Measurements from ENCODE around the gene ATN1. TPM values are rescaled to one million over a fixed set of nuclear protein-coding genes. Genes with fewer than 3 reads are reported as not detected.
A peak's percentile ranks its signal among the peaks of the same experiment; 100 is the strongest.

The ATN1 gene
- total and polyA plus RNA-seq, 9 of the 15 experiments (the other 6 are each of a cell fraction or from before 2014, with no cell fraction given) = 0.15 to 49.8 (median 2.7) TPM

- Histone ChIP-seq H3K27ac (ENCODE audit: extremely low read depth, low read depth, low read length) (peak overlapping the region; percentile 39; the same call in 1 of the 3 replicates), H3K4me1 (replicated peaks in 1 of 2; ENCODE audit: control insufficient read depth in 2 of 2, insufficient read depth in 2 of 2, low read length in 2 of 2) (peaks cover 30 to 36% of the 10 kb centered on the region in 2 experiments; a peak in 4 of 5 replicates), H3K4me2 (ENCODE audit: insufficient read depth, low read length) (peak overlapping the region; percentile 69; the same call in 1 of the 2 replicates), H4K20me1 (replicated peaks; ENCODE audit: control insufficient read depth, insufficient read depth, low read length) (no peaks in the 10 kb centered on the region), H3K79me2 (ENCODE audit: control insufficient read depth, insufficient read depth, low read length) (peaks cover 25% of the 10 kb centered on the region), H3K36me3 (ENCODE audit: control insufficient read depth, insufficient read depth, low read length) (peaks cover 9% of the 10 kb centered on the region; the same call in 1 of the 3 replicates), H3K9me1 (ENCODE audit: control insufficient read depth, insufficient read depth, low read length) (peaks cover 4% of the 10 kb centered on the region), H3K9ac (ENCODE audit: insufficient read depth in 1 of 2, low read depth in 2 of 2, low read length in 2 of 2) (peak overlapping the region in 1 of 2 experiments; percentile 68; a peak in 2 of 4 replicates), H3K4me3 (no peak overlapping the region), H3K9me3 (replicated peaks; ENCODE audit: control insufficient read depth, insufficient read depth, low read depth, low read length) (no peaks in the 10 kb centered on the region), H2AFZ (ENCODE audit: low read depth, low read length) (no peak overlapping the region), H3K27me3 (ENCODE audit: control insufficient read depth in 2 of 2, insufficient read depth in 2 of 2, low read length in 2 of 2) (no peaks in the 10 kb centered on the region)
- intact Hi-C loops (cut with micrococcal nuclease) (loop anchor here (2.0 to 5.0 kb wide), 2 partner anchors 20 to 117 kb away; partner anchors contain the start of gene C12orf57), in situ Hi-C loops (cut with MboI) (no loop called here)
- DNase-seq (ENCODE audit: extremely low read depth in 1 of 4, low spot score in 3 of 4) (no peak), ATAC-seq (no peak), FAIRE-seq (no peak)
- 100% methylated on average over 1 of the region's 1 CpG for WGBS (ENCODE audit: insufficient coverage, low coverage, missing lambda C conversion rate)
- no TSS peak for BruUV-seq (replicated peaks)
- POLR2A ChIA-PET = interaction anchor here (0.6 to 4.0 kb wide), 16 partner anchors 10 to 258 kb away, joined by 3 to 29 read pairs (median 4); partner anchors contain the start of genes C12orf57, RNU7-1 and SPSB2
- CTCF ChIA-PET (ENCODE audit: low intra/inter-chr PET ratio) = interaction anchor here (0.9 kb wide), 1 partner anchor 264 kb away, joined by 3 read pairs; the partner anchor contains the start of gene PEX5
- no peak for TF ChIP-seq RNF219 (CRISPR knock-in tag; IDR thresholded peaks at IDR 0.05)
- no peak for TF ChIP-seq MXI1 (IDR thresholded peaks at IDR 0.05; ENCODE audit: low read depth, low read length)
- no peak for TF ChIP-seq ZBTB34 (CRISPR knock-in tag; IDR thresholded peaks at IDR 0.05)
- TF ChIP-seq TEAD1 (CRISPR knock-in tag; IDR thresholded peaks at IDR 0.05) = no peak
- no peak for TF ChIP-seq GATAD2B (IDR thresholded peaks at IDR 0.05; ENCODE audit: borderline replicate concordance)
- no peak for TF ChIP-seq FOXA3 (CRISPR knock-in tag; conservative IDR thresholded peaks at IDR 0.05 in 1 of 2, IDR thresholded peaks at IDR 0.05 in 1 of 2)
- no peak for TF ChIP-seq MCM5 (IDR thresholded peaks at IDR 0.05; ENCODE audit: low read depth)
- TF ChIP-seq ZNF589 (CRISPR knock-in tag; IDR thresholded peaks at IDR 0.05; ENCODE audit: low read depth) = no peak
- no peak for TF ChIP-seq MBD1 (CRISPR knock-in tag; IDR thresholded peaks at IDR 0.05)
- TF ChIP-seq PTTG1 (tag; IDR thresholded peaks at IDR 0.05; ENCODE audit: low read depth) = no peak
- TF ChIP-seq MCM7 (IDR thresholded peaks at IDR 0.05) = no peak
- no peak for TF ChIP-seq KLF1 (tag; IDR thresholded peaks at IDR 0.05)
- TF ChIP-seq ZNF668 (CRISPR knock-in tag; IDR thresholded peaks at IDR 0.05) = no peak
- no peak for TF ChIP-seq ZKSCAN1 (IDR thresholded peaks at IDR 0.05; ENCODE audit: low read depth, low read length)
- TF ChIP-seq RAD51 (IDR thresholded peaks at IDR 0.05; ENCODE audit: borderline replicate concordance, low read depth) = no peak
- TF ChIP-seq E4F1 (CRISPR knock-in tag; IDR thresholded peaks at IDR 0.05; ENCODE audit: borderline replicate concordance) = no peak
Measured at GRCh38 chr12:6925239-6925539, 2.6 kb upstream of the ATN1 start.

Data from K562 (cell line).